Measurements from ENCODE around the gene APBA2.
"Not testable (repeated sequence)": the region's sequence is repeated elsewhere in the genome, so short reads cannot be mapped to it uniquely, and the experiment has no call there.

APBA2 gene

DNA sequence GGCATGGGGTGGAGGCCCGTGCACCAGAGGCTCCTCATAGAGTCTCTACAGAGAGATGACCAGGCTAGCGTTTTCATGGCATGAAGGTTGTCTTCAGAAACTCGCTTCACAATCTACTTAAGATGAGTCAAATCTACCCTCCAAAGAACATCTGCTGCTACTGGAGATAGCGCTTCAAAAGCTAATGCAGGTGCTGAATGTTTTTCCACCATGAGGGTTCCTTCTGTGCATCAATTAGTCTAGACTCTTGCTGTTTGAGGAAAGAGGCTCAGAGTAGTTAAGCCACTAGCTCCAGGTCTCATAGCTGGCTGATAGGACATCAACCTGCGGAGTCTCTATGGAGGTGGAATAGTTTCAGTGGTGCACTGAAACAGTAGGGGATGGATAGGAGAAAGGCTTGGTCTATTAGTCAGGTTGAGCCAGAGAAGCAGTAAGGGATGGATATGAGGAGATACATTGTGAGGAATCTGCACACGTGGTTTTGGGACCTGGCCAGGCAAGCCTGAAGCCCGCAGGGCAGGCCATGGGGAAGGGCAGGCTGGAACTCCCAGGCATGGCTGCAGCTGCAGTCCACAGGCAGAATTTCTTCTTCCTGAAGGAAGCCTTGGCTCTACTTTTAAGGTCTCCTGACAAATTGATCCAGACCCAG is 117.5 kb downstream of the APBA2 start:
- no peak for DNase-seq (ENCODE audit: low read depth)

DNA sequence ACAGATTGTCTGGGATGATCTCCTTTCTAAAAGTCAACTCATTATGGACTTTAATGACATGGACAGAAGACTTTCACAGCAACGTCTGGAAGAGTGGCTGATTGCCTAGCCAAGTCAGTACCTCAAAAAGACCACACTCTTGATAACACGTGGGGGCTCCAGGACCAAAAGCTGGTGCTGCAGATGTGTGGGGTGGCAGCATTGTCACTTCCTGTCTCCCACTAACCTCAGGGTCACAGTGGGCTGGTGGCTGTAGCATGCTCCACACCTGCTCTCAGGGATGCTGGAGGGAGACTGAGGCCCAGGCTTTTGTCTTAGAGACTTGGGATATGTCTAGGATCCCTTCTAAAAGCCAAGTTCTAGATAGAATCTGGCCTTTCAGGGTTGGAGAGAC is 118.1 kb downstream of the APBA2 start:
- DNase-seq (ENCODE audit: low read depth): no peak

DNA sequence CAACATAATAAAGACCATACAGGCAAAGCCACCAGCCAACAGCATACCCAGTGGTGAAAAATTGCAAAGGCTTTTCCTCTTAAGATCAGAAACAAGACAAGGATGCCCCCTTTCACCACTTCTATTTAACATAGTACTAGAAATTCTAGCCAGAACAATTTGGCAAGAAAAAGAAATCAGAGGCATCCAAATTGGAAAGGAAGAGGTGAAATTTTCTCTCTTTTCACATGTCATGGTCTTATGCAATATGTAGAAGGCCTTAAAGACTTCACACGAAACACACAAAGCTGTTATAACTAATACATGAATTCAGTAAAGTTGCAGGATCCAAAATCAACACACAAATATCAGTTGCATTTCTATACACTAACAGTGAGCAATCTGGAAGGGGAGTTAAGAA is 120.2 kb downstream of the APBA2 start:
- DNase-seq (ENCODE audit: low read depth): no peak

DNA sequence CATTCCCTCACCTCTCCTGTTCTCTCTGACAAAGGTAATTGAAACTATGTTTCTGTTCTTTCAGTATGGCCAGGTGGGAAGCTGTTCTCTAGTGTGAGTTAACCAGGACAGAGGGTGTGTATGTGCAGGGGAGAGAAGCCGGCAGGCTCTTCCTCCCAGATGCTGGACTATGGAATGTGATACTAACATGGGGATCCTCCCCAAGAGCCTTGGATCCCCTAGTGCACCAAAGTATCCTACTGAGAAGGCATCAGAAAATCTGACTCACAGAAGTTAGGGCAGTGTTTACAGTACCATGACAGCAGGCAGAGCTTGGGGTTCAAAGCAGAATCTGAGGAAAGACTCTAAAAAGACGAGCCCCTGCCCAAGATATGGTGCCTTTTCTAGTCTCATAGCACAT is 123.1 kb downstream of the APBA2 start:
- DNase-seq (ENCODE audit: low read depth): no peak

DNA sequence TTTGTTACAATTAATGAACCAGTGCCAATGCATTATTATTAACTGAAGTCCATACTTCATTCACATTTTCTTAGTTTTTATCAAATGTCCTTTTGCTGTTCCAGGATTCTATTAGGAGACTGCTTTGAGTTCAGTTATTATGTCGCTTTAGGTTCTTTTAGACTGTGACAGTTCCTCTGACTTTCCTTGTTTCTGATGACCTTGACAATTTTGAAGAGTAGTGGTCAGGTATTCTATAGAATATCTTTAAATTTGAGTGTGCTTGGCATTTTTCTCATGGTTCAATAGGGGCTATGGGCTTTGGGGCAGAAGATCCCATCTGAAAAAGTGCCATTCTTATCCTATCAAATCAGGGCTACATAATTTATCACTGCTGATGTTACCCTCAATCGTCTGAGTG is 126.3 kb downstream of the APBA2 start:
- DNase-seq (ENCODE audit: low read depth): no peak

DNA sequence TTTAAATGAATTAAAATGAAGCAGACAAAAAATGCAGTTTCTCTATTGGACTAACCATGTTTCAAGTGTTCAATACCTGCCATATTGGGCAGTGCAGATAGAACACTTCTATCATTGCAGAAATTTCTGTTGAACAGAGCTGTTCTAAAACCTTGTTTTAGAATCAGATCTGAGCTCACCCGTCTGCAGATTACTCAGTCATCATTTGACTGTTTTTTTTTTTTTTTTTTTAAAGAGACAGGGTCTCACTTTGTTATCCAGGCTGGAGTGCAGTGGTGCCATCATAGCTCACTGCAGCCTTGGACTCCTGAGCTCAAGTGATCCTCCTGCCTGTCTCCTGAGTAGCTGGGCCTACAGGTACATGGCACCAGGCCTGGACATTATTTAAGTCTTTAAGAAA is 128.7 kb downstream of the APBA2 start:
- peak; percentile 13 for DNase-seq (ENCODE audit: low read depth)

DNA sequence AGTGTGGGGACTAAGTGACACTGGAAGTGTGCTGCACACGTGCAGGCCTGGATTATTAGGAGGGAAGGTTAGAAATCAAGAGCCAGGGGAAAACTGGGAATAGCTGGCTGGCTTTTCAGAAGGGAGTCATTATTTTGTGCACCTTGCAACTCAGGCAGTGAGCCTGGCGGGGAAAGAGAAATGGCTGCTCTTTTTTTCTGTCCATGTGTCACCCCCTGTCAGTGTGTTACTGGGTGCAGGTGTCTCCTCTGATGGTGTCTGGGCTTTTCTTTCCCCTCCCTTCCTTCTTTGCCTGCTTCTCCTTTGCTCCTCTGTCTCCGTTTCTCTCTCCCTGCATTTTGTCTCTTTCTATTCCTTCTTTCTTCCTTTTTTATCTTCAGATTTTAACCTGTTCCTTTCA is 130.7 kb downstream of the APBA2 start:
- no peak for DNase-seq (ENCODE audit: low read depth)

DNA sequence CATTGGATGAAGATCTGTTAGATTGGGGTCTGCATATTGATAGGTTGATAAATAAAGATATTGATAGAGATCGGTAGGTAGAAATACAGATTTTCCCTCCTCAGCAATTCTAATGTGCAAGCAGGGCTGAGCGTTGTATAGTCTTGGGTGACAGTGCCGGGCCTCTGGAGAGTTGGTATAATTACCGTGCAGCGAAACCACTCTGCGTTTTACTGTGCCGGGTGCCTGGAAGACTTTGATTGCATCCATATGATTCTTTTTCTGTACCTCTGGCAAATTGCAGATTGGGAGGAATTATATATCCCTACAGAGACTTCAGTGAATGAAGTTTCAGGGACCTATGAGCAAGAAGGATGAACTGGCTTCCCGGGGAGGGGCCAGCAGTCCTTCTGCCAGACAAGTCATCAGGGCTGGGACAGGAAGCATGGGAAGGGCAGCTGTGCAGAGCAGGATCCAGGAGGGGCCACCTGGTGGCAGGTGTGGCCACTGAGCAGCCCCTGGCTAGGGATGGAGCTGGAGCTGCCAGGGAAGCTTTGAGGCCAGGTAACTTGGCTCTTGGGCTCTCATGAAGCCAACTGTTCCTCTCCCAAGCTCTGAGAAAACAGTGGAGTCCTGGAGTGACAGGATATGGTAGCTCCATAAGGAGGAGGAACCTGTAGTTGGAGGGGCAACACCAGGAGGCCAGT is 132.5 kb downstream of the APBA2 start:
- DNase-seq (ENCODE audit: low read depth): no peak

DNA sequence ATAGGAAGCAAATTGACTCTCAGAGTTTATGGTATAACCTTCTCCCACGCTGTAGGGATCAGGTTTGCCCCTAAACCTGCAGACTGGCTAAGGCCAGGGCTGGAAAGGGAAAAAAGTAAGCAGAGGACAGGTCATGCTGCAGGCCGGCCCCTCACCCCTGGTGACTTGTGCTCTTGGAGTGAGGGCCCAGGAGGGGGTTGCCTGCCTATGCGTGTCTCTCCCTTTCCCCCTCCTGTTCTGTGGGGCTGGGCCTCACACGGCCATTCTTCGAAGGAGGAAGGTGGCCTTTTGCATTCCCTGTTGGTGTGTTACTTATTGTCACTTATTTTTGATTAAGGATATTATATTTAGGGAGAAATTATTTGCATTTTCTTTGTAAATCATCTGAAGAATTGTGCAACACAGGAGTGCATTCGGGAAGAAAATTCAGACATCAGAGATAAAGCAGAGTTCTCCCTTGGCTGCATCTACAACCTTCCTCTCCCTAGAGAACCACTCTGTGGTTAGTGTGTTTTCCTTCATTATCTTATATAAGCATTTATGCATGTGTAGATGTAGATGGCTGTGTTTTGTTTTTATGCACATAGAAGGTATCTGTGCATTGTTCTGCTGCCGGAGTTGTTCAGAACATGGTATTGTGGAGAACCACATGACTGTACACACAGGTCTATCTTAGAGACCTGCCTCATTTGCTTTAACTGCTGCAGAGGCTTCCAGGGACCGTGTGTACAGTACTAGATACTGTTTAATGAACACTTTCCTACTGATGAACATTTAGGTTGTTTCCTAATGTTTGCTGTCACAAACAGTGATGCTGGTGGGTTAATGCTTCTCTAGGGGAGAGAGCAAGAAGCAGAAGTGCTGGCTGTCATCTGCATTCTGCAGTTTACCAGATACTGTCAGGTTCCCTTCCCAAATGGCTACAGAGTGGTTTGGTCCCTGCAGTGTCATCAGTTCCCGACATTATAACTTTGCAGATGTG is 133.5 kb downstream of the APBA2 start:
- DNase-seq (ENCODE audit: low read depth): no peak

DNA sequence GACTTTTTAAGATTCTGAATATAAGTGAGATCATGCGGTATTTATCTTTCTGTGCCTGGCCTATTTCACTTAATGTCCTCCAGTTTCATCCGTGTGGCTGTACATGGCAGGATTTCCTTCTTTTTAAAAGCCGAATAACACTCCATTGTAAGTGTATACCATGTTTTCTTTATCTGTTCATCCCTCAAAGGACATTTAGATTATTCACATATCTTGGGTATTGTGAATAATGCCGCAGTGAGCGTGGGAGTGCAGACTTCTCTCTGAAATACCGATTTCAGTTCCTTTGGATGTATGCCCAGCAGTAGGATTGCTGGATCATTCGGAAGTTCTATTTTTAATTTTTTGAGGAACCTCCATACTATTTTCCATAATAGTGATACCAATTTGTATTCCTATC is 136.1 kb downstream of the APBA2 start:
- DNase-seq (ENCODE audit: low read depth): no peak

DNA sequence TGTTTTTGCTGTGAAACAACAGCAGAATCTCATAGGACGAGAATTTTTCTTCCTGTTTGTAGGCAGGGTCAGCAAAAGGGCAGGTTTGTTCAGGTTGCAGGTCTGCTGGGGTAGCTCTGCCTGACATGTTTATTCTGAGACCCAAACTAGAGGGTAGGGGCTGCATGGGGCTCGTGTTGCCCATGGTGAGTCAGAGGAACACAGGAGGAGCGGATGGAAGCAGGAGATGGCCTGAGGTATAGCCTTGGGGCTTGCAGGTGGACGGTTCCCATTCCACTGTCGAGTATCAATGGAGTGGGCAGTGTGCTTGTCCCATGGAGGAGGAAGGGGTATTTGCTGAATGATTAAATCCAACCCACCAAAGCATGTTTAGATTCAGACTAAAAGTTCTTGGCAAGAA is 138.9 kb downstream of the APBA2 start:
- no peak for DNase-seq (ENCODE audit: low read depth)

DNA sequence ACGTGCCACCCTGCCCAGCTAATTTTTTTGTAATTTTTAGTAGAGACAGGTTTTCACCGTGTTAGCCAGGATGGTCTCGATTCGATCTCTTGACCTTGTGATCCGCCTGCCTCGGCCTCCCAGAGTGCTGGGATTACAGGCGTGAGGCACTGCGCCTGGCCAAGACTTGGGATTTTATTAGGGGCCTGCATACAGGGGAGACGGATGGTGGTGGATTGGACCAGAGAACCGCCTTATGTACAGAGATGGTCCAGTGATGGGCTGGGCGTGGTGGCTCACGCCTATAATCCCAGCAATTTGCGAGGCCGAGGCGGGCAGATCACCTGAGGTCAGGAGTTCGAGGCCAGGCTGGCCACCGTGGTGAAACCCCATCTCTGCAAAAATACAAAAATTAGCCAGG is 139.6 kb downstream of the APBA2 start:
- DNase-seq (ENCODE audit: low read depth): not testable (repeated sequence)

DNA sequence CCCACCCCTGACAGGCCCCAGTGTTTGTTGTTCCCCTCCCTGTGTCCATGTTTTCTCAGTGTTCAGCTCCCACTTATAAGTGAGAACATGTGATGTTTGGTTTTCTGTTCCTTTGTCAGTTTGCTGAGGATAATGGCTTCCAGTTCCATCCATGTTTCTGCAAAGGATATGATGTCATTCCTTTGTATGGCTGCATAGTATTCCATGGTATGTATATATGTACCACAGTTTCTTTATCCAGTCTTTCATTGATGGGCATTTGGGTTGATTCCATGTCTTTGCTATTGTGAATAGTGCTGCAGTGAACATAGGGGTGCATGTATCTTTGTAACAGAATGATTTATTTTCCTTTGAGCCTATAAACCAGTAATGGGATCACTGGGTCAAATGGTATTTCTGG is 142.4 kb downstream of the APBA2 start:
- DNase-seq (ENCODE audit: low read depth): not testable (repeated sequence)

DNA sequence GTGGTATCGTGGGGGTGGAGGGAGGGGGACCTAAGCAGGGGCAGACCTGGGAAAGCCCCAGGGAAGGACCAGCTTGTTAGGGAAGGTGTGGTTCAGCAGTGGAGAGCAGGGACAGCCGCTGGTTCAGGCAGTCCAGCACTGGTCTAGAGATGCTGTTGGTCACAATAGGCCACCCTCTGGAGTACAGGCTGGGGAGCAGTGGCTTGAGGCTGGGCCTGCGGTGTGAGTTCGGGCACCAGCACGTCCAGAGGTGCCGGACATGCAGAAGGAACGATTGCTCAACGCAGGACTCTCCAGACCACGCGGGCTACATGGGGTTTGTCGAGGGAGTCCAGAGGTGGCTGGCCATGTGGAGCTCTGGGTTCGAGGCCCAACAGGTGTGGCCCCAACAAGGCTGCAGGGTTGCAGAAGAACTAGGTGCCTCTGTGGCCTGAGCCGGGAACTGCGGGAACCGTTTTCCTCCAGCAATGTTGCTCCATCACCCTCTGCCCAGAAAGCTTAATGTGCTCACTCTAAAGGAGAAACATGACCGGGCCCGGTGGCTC is 143.9 kb downstream of the APBA2 start:
- no peak for DNase-seq (ENCODE audit: low read depth)

DNA sequence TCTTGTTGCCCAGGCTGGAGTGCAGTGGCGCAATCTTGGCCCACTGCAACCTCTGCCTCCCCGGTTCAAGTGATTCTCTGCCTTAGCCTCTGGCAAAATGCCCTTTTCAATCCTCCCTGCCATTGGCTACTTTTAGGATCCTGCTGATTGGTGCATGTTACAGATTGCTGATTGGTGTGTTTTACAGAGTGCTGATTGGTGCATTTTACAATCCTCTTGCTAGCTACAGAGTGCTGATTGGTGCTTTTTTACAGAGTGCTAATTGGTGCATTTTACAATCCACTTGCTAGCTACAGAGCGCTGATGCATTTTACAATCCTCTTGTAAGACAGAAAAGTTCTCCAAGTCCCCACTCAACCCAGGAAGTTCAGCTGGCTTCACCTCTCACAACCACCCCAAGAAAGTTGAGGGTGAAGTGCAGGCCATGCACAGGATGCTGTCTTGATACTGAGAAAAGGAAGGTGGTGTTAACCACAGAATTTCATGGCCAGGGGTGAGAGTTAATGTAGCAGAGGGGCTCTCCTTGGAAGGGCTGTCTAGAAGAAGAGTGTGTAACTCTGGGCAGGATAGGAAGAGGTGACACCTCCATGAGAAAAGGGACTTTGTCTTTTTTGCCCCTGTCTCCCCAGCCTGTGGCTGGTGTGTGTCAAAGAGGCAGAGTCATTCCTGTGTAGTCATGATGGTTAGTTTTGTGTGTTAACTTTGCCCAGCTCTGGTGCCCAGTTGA is 145.9 kb downstream of the APBA2 start:
- no peak for DNase-seq (ENCODE audit: low read depth)

DNA sequence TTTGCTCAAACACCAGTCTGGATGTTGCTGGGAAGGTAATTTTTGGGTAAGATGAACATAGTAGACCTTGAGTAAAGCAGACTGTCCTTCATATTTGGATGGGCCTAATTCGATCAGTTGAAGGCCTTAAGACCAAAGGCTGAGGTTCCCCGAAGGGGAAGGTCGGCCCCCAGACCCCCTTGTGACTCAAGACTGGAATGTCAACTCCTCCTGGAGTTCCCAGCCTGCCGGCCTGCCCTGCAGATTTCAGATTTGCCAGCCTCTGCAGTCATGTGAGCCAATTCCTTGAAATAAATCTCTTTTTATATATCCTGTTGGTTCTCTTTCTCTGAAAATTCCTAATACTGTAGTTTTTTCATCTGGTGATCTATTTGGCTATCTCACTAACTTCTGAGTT is 146.5 kb downstream of the APBA2 start:
- DNase-seq (ENCODE audit: low read depth): no peak

DNA sequence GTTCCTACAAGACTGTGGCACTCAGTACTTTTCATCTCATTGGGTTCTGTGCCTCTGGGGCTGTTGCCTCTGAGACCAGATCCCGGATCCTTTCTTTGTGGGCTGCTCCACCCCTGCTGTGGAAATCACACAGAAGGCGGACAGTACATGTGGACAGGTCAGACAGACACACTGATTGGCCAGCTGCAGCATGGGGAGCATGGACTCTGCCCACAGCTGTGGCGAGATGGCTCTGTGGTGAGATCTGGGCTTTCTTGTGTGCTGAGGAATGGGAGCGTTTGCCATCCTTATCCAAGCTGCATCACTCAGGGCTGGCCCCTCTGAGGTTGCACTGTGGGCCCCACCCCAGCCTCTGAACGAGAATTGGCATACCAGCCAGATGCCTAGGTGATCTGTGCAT is 147.0 kb downstream of the APBA2 start:
- no peak for DNase-seq (ENCODE audit: low read depth)

DNA sequence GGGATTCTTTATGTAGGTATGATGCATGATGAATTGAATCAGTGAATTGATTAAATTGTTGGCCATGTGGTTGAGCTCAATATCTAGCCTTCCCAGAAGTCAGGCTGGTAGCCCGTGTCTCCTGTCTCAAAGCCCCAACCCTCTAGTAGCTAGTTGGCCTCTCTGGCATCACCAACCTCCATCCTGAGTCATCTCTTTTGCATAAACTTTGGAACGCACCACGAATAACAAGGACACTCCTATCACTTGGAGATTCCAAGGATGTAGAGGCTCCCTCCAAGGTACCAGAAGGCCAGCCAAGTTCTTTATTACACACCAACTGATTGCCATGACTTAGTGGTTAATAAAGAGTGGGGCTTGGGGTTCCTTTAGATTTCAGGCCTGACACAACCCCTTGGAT is 148.4 kb downstream of the APBA2 start:
- peak; percentile 35 for DNase-seq (ENCODE audit: low read depth)

DNA sequence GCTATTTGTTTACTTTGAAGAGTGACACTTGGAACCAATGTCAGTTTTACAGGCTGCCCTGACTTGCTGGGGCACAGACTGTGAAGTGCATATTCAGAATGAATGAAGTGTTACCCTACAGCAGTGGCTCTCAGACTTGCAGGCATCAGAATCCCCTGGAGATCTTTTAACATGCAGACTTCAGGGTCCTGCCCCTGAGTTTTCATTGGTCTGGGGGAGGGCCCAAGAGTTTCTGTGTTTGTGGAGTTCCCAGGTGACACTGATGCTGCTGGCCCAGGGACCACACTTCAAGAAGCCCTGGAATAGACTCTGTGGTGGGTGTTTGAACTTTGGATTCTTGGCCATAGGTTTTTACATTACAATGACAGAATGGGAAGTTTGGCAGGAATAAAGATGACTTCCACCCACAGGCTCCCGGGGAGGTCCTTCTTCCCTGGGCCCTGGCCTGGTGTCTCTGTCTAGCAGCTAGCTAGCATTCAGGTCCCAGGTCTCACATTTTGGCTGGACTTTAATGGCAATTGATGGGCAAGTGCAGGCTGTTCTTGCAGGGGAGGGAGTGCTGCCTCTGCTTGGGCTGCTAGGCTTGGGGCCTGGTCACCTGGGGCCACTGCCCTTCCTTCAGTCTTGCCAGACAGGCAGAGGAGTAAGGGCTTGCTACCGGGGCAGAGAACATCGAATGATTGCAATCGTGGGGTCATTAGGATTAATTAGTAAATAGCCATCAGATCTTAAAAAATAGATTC is 149.0 kb downstream of the APBA2 start:
- no peak for DNase-seq (ENCODE audit: low read depth)

DNA sequence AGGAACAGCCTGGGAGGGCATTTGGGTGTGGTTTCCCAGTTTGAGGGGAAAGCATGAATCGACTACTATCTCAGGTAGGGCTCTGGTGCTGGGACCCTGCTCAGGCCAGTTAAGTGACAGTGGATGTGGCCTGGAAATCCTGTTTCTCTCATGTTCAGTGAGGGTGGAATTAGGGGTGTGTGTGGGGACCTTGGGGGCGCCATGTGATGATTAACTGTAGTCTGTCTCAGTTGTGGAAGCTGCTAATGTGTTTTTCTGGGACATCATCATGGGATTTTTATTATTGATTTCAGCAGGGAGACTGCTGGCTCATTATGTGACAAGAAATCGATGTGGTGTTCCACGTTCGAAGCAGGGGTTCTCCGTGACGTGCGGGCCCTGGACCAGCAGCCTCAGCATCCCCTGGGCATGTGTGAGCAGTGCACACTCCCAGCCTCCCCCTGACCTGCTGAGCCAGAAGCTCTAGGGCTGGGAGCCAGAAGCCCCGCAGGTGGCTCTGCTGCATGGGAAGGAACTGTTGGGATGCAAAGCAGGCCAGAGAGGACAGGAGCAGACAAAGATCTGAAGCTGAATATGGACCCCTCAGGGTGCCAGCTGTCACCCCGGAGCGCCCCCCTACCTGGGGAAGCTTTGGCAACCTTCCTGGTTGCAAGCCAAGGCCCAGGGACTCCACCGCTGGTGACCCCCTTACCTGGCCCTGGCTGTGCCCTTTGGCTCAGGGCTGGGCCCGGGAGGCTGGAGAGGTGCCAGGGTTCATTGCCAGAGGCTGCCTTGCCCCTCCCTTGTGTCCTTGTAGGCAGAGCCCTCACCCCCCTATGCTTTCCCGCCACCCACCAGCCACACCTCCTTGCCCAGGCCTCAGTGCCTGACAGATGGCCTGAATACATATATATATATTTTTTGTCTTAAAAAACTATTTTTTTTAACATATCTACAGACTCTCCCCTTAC is 149.8 kb downstream of the APBA2 start:
- no peak for DNase-seq (ENCODE audit: low read depth)

All from ELR (cell line).